ENCODE measurements around the gene SLITRK1. TPM values are rescaled to one million over a fixed set of nuclear protein-coding genes. Genes with fewer than 3 reads are reported as not detected.

The SLITRK1 gene
- total RNA-seq (2021) = 1.1 to 1.9 TPM (median 1.6 TPM) in 3 replicates
- Bru-seq, nascent RNA = percentile 50 among the genes with signal in this experiment
- long read RNA-seq, experiment 1, full-length matches to known transcripts = 2 of 2 reads
- long read RNA-seq, experiment 1, partial matches to known transcripts = 0 of 2 reads
- long read RNA-seq, experiment 1, other reads (novel, unspliced or antisense) = 0 of 2 reads
- long read RNA-seq, experiment 2 = 0 reads
- long read RNA-seq, experiment 3 = 0 reads

GRCh38 chr13:83881917-83882605, at the start of gene SLITRK1:
SLITRK1 (minus strand) TSS chr13:83882474; CDS start chr13:83881507, 967 bp downstream.
- ATAC-seq (peak; percentile 72), DNase-seq (ENCODE audit: low spot score) (peak; percentile 93)
- H3K4me1 Mint-ChIP-seq = peaks cover 62% of the 10 kb centered on the region
- no peaks in the 10 kb centered on the region for H3K36me3 Mint-ChIP-seq
- CTCF ChIA-PET = interaction anchor here (0.5 kb wide), 1 partner anchor 1220 kb away, joined by 3 read pairs; no protein-coding TSS in a partner anchor
- H3K27me3 Mint-ChIP-seq (ENCODE audit: low read depth) = peaks cover 74% of the 10 kb centered on the region
- POLR2A ChIA-PET = no interaction called here
- peak within 1 kb of the TSS; percentile 82 for H3K4me3 Mint-ChIP-seq
- 0 out of 2 replicates have a peak within 1 kb of the TSS, but pooled peaks have one; percentile 37 for H3K27ac Mint-ChIP-seq
- H3K9me3 Mint-ChIP-seq = no peaks in the 10 kb centered on the region
- TF ChIP-seq ZBTB43 (CRISPR knock-in tag; IDR thresholded peaks at IDR 0.05) (peak; percentile 65; the same call in 1 of the 2 replicates), NFYB (CRISPR knock-in tag; conservative IDR thresholded peaks at IDR 0.05; ENCODE audit: low read depth) (peak; percentile 21; the same call in 1 of the 2 replicates), E2F1 (CRISPR knock-in tag; IDR thresholded peaks at IDR 0.05) (no peak), ZNF512 (CRISPR knock-in tag; IDR thresholded peaks at IDR 0.05; ENCODE audit: borderline replicate concordance) (0 out of 2 replicates have a peak, but pooled peaks have one; percentile 51), ZNF121 (CRISPR knock-in tag; IDR thresholded peaks at IDR 0.05) (no peak), JUN (CRISPR knock-in tag; IDR thresholded peaks at IDR 0.05) (peak; percentile 74; the same call in 1 of the 2 replicates), USF2 (CRISPR knock-in tag; IDR thresholded peaks at IDR 0.05) (no peak), ZNF281 (CRISPR knock-in tag; IDR thresholded peaks at IDR 0.05) (no peak; the same call in 1 of the 2 replicates), ZNF219 (CRISPR knock-in tag; IDR thresholded peaks at IDR 0.05; ENCODE audit: borderline replicate concordance) (0 out of 2 replicates have a peak, but pooled peaks have one; percentile 75), MYBL2 (CRISPR knock-in tag; IDR thresholded peaks at IDR 0.05) (peak; percentile 65; the same call in 1 of the 2 replicates), IRF2 (CRISPR knock-in tag; IDR thresholded peaks at IDR 0.05; ENCODE audit: borderline replicate concordance, low read depth) (no peak), SMAD4 (CRISPR knock-in tag; IDR thresholded peaks at IDR 0.05) (peak; percentile 46; the same call in 1 of the 2 replicates), TEAD4 (CRISPR knock-in tag; IDR thresholded peaks at IDR 0.05) (0 out of 2 replicates have a peak, but pooled peaks have one; percentile 66), ZSCAN18 (CRISPR knock-in tag; IDR thresholded peaks at IDR 0.05) (no peak), ATF2 (CRISPR knock-in tag; IDR thresholded peaks at IDR 0.05; ENCODE audit: borderline replicate concordance, low read depth) (no peak; the same call in 1 of the 2 replicates), ELF4 (CRISPR knock-in tag; IDR thresholded peaks at IDR 0.05; ENCODE audit: low read depth) (no peak), ZNF423 (CRISPR knock-in tag; IDR thresholded peaks at IDR 0.05) (no peak), CREB1 (CRISPR knock-in tag; IDR thresholded peaks at IDR 0.05) (peak; percentile 67; the same call in 1 of the 2 replicates), FOXP4 (CRISPR knock-in tag; IDR thresholded peaks at IDR 0.05) (peak; percentile 91), HMGA2 (CRISPR knock-in tag; IDR thresholded peaks at IDR 0.05) (no peak), USF1 (CRISPR knock-in tag; IDR thresholded peaks at IDR 0.05) (peak; percentile 47; the same call in 1 of the 2 replicates), NFATC4 (CRISPR knock-in tag; IDR thresholded peaks at IDR 0.05) (no peak)

Measured in WTC11 (cell line).